Measurements from ENCODE around the gene PRMT2. TPM values are rescaled to one million over a fixed set of nuclear protein-coding genes. Genes with fewer than 3 reads are reported as not detected.

PRMT2 gene
- polyA plus RNA-seq (2013, experiment 1 of 2; ENCODE audit: insufficient read length), result 126 TPM
- polyA plus RNA-seq (2013, experiment 2 of 2; ENCODE audit: insufficient read length), result 124 TPM

- DNase-seq, result peak; percentile 97
These were observed at the start of gene PRMT2 for GRCh38 chr21:46635324-46636180. PRMT2 (plus strand) TSS chr21:46635674; CDS start chr21:46636952, 1,278 bp downstream.

- DNase-seq, result no peak
These were observed 41.2 kb upstream of the PRMT2 start for GRCh38 chr21:46594276-46594675.

GRCh38 chr21:46596201-46596600 is 39.3 kb upstream of the PRMT2 start:
- DNase-seq, result no peak

- no peak for DNase-seq
These were observed 38.4 kb upstream of the PRMT2 start for GRCh38 chr21:46597031-46597430.

- DNase-seq, result no peak
These were observed 37.6 kb upstream of the PRMT2 start for GRCh38 chr21:46597896-46598343.

GRCh38 chr21:46598581-46599572 is 36.6 kb upstream of the PRMT2 start:
- DNase-seq, result peak; percentile 90

- no peak for DNase-seq
These were observed 35.2 kb upstream of the PRMT2 start for GRCh38 chr21:46600305-46600704.

GRCh38 chr21:46600978-46601377 is 34.5 kb upstream of the PRMT2 start:
- no peak for DNase-seq

- no peak for DNase-seq
These were observed 32.2 kb upstream of the PRMT2 start for GRCh38 chr21:46603228-46603627.

GRCh38 chr21:46604329-46604974 is 31.0 kb upstream of the PRMT2 start:
- DNase-seq, result no peak

- no peak for DNase-seq
These were observed 30.3 kb upstream of the PRMT2 start, which contains the start of gene S100B for GRCh38 chr21:46604975-46605766. S100B (minus strand) TSS chr21:46605082; CDS start chr21:46602415, 2,667 bp downstream.

GRCh38 chr21:46605767-46606426 is 29.6 kb upstream of the PRMT2 start:
- no peak for DNase-seq

GRCh38 chr21:46606427-46606813 is 29.1 kb upstream of the PRMT2 start:
- no peak for DNase-seq

GRCh38 chr21:46607636-46608035 is 27.8 kb upstream of the PRMT2 start:
- DNase-seq, result no peak

- DNase-seq, result no peak
These were observed 26.8 kb upstream of the PRMT2 start for GRCh38 chr21:46608672-46609111.

- no peak for DNase-seq
These were observed 25.3 kb upstream of the PRMT2 start for GRCh38 chr21:46610018-46610701.

GRCh38 chr21:46613391-46613790 is 22.1 kb upstream of the PRMT2 start:
- DNase-seq, result no peak

- DNase-seq, result no peak
These were observed 19.4 kb upstream of the PRMT2 start for GRCh38 chr21:46616050-46616449.

- no peak for DNase-seq
These were observed 18.8 kb upstream of the PRMT2 start for GRCh38 chr21:46616656-46617055.

Data from fibroblast of skin of abdomen (primary cell).